HUES6 (cell line): ENCODE measurements around the gene AK1.
"Not testable (repeated sequence)": the region's sequence is repeated elsewhere in the genome, so short reads cannot be mapped to it uniquely, and the experiment has no call there.

Experiments
- H3K27ac ChIP-seq: 2 replicates; pipeline ENCODE4 v1.7.0; 2013; ENCODE audit warnings: low read depth, mild to moderate bottlenecking, low read length, inconsistent platforms
- H3K27me3 ChIP-seq: 2 replicates; pipeline ENCODE4 v1.6.1; 2013; ENCODE audit warnings: low read length; ENCODE audit not compliant: control insufficient read depth, insufficient read depth
- H3K36me3 ChIP-seq: 2 replicates; pipeline ENCODE4 v1.6.1; 2013; ENCODE audit warnings: low read length; ENCODE audit not compliant: control insufficient read depth, insufficient read depth
- H3K4me1 ChIP-seq: 2 replicates; pipeline ENCODE4 v1.6.1; 2013; ENCODE audit warnings: low read length; ENCODE audit not compliant: control insufficient read depth, insufficient read depth
- H3K4me3 ChIP-seq: 2 replicates; pipeline ENCODE4 v1.5.1; 2013; ENCODE audit warnings: low read depth, low read length
- H3K9ac ChIP-seq: one replicate; pipeline ENCODE4 v1.6.1; 2013; ENCODE audit warnings: mild to moderate bottlenecking, low read length
- H3K9me3 ChIP-seq: 2 replicates; pipeline ENCODE4 v1.6.1; 2013; ENCODE audit warnings: low read depth, low read length; ENCODE audit not compliant: control insufficient read depth, insufficient read depth

AK1 gene

DNA sequence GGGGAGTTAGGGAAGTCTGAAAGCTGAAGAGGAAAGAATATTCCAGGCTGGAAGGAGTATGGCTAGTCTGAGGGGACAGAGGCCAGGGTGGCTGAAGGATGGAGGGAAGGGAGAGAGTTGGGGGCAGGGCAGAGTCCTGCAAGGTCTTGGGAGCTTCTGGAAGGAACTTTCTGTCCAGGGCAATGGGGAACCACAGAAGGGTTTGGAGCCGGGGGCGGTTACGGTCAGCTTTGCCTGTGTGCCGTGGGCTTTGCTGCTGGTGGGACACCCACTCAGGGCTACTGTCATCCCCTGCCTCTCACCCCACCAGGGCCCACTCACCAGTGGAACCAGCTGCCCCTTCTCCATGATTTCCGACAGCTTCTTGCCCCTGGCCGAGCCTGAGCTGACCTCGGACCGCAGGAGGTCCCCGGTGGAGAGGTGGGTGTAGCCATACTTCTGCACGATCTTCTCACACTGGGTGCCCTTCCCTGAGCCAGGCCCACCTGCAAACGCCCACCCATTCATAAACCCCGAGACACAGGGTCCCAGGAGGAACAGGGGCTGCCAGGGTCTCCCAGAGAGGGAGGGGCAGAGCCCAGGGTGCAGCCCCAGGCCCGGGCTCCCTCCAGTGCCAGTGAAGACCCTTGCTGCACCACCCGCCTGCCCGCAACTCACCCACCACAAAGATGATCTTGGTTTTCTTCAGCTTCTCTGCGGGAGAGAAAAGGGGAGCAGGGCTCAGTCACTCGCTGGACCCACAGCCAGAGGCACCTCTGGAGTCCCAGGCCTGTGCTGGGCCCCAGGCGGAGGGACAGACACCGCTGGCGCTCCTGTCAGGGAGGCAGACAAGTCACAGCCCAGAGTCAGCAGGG, 4.9 kb downstream of the AK1 start:
- peaks cover 6% of the 10 kb centered on the region for H3K4me1 ChIP-seq
- H3K4me3 ChIP-seq: no peak overlapping the region
- no peaks in the 10 kb centered on the region for H3K9me3 ChIP-seq
- H3K9ac ChIP-seq: no peak overlapping the region
- H3K27me3 ChIP-seq: no peaks in the 10 kb centered on the region
- 0 out of 2 replicates have a peak, but pooled peaks cover 2% of the 10 kb centered on the region for H3K36me3 ChIP-seq
- H3K27ac ChIP-seq: no peak overlapping the region

DNA sequence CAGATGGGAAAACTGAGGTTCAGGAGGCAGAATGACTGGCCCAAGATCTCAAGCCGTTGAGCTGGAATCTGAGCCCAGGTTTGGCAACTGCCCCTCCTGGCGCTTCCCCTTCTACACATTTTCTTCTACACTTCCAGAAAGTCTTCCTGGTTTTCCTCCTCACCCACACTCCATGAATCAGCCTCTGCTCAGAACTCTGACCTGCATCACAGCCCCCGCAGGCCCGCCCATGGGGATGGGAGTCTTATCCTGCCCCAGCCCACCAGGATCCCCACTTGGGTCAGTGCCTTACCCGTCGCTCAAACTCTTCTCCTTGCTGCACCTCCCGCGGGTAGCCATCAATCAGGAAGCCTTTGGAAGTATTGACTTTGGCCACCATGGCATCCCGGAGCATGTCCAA, 5.9 kb downstream of the AK1 start:
- Histone ChIP-seq H3K9me3 (no peaks in the 10 kb centered on the region), H3K27me3 (no peaks in the 10 kb centered on the region), H3K9ac (no peak overlapping the region), H3K4me3 (no peak overlapping the region), H3K4me1 (no peaks in the 10 kb centered on the region; the same call in 1 of the 2 replicates), H3K36me3 (0 out of 2 replicates have a peak, but pooled peaks cover 2% of the 10 kb centered on the region), H3K27ac (no peak overlapping the region)

DNA sequence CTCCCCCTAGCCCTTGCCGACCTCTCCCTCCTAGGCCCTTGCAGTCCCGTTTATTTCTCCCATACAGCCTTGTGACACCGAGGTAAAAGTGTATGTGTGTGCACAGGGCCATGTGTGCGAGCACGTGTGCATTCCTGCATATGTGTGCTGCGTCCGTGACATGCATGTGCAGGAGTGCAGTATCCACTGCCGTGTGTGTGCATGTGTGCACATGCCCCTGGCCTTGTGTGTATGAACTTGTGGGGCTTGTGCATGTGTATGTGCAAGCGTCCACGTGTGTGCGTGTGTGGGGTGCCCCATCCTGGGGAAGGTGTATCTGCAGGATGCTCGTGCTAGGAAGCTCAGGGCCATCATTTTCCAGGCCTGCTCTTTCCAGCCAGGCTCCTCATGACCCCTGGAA, 6.6 kb downstream of the AK1 start:
- Histone ChIP-seq H3K27me3 (no peaks in the 10 kb centered on the region), H3K4me3 (no peak overlapping the region), H3K9ac (no peak overlapping the region), H3K27ac (no peak overlapping the region), H3K36me3 (0 out of 2 replicates have a peak, but pooled peaks cover 2% of the 10 kb centered on the region), H3K9me3 (no peaks in the 10 kb centered on the region), H3K4me1 (no peaks in the 10 kb centered on the region; the same call in 1 of the 2 replicates)

DNA sequence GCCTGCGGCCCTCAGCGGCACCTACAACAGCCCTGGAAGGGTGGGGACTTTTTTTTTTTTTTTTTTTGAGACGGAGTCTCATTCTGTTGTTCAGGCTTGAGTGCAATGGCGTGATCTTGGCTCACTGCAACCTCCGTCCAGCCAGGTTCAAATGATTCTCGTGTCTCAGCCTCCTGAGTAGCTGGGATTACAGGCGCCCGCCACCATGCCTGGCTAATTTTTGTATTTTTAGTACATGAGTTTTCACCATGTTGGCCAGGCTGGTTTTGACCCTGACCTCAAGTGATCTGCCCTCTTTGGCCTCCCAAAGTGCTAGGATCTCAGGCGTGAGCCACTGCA, 7.4 kb downstream of the AK1 start:
- H3K27ac ChIP-seq, H3K4me1 ChIP-seq, H3K27me3 ChIP-seq, H3K4me3 ChIP-seq, H3K9ac ChIP-seq, H3K9me3 ChIP-seq, H3K36me3 ChIP-seq: not testable (repeated sequence)

DNA sequence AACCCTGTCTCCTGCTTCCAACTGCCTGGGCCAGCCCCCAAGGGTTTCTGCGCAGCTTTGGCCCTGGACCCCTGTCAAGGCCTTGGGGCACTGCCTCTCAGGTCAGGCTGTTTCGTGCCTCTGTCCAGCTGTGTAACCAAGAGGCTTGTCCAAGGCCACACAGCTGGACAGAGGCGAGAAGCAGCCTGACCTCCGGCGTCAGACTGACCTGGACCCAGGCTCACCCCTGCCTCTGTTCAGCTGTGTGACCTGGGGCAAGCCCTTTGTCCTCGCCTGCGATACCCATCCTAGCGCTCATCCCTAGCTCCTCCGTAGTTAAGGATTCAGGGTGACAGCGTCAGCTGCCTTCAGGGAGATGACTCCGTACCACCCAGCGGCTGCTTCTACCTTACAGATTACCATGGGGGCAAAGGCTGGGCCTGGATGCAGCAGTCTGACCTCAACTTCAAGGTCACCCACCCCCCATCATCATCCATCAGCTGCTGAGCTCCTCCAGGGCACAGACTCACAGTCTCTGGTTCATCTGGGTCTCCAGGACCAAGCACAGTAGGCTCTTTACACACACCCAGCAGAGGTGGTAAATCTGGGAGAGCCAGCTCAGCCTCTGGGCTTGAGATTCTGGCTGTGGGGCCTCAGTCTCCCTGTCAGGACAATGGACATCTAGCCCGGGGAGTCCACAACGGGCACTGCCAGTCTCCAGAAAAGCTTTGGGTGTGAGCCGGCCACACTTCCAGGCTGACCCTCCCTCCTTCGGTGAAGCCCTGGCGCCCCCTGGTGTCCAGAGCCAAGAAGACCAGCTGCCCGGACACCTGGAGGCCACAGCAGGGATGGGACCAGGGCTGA, 7.9 kb downstream of the AK1 start:
- Histone ChIP-seq H3K4me3 (no peak overlapping the region), H3K9ac (no peak overlapping the region), H3K4me1 (no peaks in the 10 kb centered on the region), H3K9me3 (no peaks in the 10 kb centered on the region), H3K36me3 (0 out of 2 replicates have a peak, but pooled peaks cover 2% of the 10 kb centered on the region), H3K27me3 (no peaks in the 10 kb centered on the region), H3K27ac (no peak overlapping the region)

DNA sequence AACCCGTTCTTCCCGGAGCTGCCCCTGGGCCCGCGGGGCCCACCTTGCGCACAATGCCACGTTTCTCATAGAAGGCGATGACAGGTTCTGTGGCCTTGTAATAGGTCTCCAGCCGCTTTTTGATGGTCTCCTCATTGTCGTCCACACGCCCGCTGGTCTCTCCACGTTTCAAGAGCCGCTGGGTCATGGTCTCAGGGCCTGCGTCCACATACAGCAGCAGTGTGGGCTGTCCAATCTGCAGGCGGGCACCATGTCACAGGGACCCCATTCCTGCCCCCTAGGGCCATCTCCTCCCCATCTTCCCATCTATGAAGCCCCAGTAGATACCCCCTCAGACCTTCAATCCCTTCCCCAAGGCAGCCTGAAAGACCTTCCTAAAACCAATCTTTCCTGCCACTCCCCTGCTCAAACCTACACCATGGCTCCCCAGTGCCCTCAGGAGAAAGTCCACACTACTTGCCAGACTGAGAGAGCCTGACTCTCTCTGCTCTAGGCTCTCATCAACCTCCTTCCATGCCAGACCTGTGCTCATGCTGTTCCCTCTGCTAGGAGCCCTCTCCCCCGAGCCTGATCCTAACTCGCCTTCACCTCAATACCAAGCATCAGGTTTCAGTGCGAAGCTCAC, 9.1 kb downstream of the AK1 start:
- H3K9ac ChIP-seq: no peak overlapping the region
- H3K36me3 ChIP-seq: 0 out of 2 replicates have a peak, but pooled peaks cover 2% of the 10 kb centered on the region
- no peak overlapping the region for H3K4me3 ChIP-seq
- no peaks in the 10 kb centered on the region for H3K4me1 ChIP-seq
- no peaks in the 10 kb centered on the region for H3K9me3 ChIP-seq
- no peaks in the 10 kb centered on the region for H3K27me3 ChIP-seq
- no peak overlapping the region for H3K27ac ChIP-seq

DNA sequence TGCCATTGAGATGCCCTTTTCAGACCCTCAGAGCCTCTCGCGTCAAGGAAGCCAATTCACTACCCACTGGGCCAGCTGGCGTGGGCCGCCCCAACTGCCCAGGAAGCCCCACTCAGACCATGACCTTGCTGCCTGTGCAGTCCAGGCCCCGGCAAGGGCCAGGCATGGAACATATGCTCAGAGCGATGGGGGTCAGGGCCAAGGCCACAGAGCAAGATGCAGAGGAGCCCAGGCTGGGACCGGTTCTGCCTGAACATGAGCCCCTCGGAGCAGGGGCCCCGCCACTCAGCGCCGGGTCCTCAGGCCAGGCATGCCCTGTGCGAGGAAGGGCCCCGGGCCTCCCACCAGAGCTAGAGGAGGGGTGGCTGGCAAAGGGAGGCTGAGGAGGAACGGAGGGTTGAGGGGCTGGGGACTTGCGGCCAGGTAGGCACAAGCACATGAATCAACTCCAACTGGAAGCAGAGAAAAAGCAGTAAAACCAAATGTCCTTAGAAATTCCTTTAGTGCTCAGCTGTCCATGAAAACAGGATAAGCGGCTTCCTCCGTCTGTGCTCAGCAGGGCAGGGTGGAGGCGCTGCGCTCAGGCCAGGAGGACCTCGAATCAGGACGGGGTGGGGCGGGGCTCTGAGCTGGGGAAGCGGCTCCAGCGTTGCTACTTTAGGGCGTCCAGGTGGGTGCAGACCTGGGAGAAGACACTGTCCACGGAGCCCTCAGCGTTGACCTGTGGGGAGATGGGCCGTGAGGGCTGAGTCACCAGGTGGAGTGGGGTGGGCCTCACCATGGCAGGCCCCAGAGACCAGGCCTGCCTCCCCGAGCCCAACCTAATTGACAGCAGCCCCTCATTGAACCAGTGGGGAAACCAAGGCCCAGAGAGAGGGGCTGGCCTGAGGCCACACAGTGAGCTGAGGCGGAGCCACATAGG, 9.9 kb downstream of the AK1 start:
- no peak overlapping the region for H3K9ac ChIP-seq

DNA sequence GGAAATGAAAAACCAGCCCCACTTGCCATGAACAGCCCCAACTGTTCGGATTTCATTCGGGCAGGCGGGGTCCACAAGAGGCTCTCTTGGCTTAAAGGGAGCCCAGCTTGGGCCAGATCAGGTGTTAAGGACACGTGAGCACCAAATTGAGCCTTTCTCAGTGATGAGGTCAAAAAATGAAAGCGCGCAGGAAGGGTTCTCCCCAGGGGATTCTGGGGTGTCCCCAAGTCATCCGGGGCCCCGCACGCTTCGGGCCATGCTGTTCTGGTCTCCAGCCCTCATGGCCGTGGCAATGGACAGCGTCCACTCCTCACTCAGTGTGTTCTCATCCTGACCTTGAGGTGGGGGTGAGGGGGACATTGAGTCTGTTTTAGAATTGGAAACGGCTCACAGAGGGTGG, 10.9 kb downstream of the AK1 start:
- peaks cover 9% of the 10 kb centered on the region; the same call in 1 of the 2 replicates for H3K4me1 ChIP-seq
- no peak overlapping the region for H3K27ac ChIP-seq
- no peaks in the 10 kb centered on the region for H3K9me3 ChIP-seq

More for the DNA sequence above, 9.9 kb downstream of the AK1 start:
- Histone ChIP-seq H3K4me1 (peaks cover 4% of the 10 kb centered on the region; the same call in 1 of the 2 replicates), H3K9me3 (no peaks in the 10 kb centered on the region), H3K27me3 (no peaks in the 10 kb centered on the region), H3K36me3 (0 out of 2 replicates have a peak, but pooled peaks cover 2% of the 10 kb centered on the region), H3K4me3 (no peak overlapping the region), H3K27ac (0 out of 2 replicates have a peak overlapping the region, but pooled peaks have one; percentile 44)

DNA sequence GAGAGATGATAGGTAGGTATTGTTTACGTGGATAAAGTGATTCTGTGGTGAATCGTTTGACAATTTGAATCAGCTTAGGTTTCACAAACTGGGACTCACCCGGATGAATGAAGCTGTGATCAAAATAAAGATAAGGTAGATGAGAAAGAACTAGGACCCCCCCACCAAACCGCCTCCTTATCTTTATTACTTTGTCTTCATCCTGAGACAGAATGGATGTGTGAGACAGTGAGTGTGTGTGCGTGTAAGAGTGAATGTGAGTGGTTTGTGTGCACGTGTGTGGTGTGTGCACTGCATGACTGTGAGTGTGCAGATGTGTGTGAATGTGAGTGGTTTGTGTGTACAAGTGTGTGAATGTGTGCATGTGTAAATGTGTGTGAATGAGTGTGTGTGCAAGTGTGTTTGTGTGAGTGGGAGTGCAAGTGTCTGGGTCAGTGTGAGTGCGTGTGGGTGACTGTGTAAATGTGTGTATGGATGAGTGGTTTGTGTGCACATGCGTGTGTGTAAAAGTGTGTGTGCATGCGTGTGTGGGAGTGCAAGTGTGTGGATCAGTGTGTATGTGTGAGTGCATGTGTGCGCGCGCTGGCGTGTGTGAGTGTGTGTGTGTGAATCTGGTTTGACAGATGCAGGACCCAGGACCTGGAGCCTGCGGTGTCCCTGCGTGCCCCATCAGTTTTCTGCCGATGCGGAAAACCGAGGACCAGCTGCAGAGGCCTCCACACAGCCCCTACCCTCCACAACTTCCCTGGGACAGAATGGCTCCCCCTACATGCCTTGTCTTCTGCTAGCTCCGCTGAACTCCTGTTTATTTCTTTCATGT, 11.6 kb downstream of the AK1 start:
- H3K27ac ChIP-seq: no peak overlapping the region

More for the DNA sequence above, 10.9 kb downstream of the AK1 start:
- H3K36me3 ChIP-seq: 0 out of 2 replicates have a peak, but pooled peaks cover 2% of the 10 kb centered on the region
- no peak overlapping the region for H3K4me3 ChIP-seq
- H3K27me3 ChIP-seq: no peaks in the 10 kb centered on the region
- no peak overlapping the region for H3K9ac ChIP-seq

More for the DNA sequence above, 11.6 kb downstream of the AK1 start:
- H3K36me3 ChIP-seq: no peaks in the 10 kb centered on the region
- H3K9ac ChIP-seq: no peak overlapping the region
- H3K4me3 ChIP-seq: no peak overlapping the region
- H3K4me1 ChIP-seq: peaks cover 9% of the 10 kb centered on the region; the same call in 1 of the 2 replicates
- no peaks in the 10 kb centered on the region for H3K9me3 ChIP-seq
- no peaks in the 10 kb centered on the region for H3K27me3 ChIP-seq
